Measurements from ENCODE around the gene PLEKHM3.

GRCh38 chr2:207950761-207951114, 74.6 kb downstream of the PLEKHM3 start:
- TF ChIP-seq CTCF (conservative IDR thresholded peaks at IDR 0.05; ENCODE audit: low read length) (no peak), EZH2phosphoT487 (IDR thresholded peaks at IDR 0.05; ENCODE audit: borderline replicate concordance) (no peak)
